H9 (cell line): Measurements from ENCODE around the gene HEPN1. TPM values are rescaled to one million over a fixed set of nuclear protein-coding genes. Genes with fewer than 3 reads are reported as not detected.
A peak's percentile ranks its signal among the peaks of the same experiment; 100 is the strongest.

Experiments
- DNase-seq: peaks from one replicate; pipeline ENCODE4 v3.0.0-alpha.2; 2017
- H2AFZ ChIP-seq: one replicate; pipeline ENCODE4 v1.6.1; 2013; ENCODE audit warnings: mild to moderate bottlenecking, low read length, control low read depth, moderate library complexity
- H2AK5ac ChIP-seq: 2 replicates; pipeline ENCODE4 v1.6.1; 2013; ENCODE audit warnings: low read length, control low read depth, mixed read lengths; ENCODE audit not compliant: insufficient read length
- H2BK120ac ChIP-seq: one replicate; pipeline ENCODE4 v1.6.1; 2013; ENCODE audit warnings: low read depth, mild to moderate bottlenecking, low read length, control low read depth, inconsistent platforms; ENCODE audit not compliant: poor library complexity, severe bottlenecking
- H2BK12ac ChIP-seq: 2 replicates; pipeline ENCODE4 v1.6.1; 2013; ENCODE audit warnings: low read length, control low read depth, mixed read lengths, low read depth; ENCODE audit not compliant: insufficient read length
- H2BK15ac ChIP-seq: 2 replicates; pipeline ENCODE4 v1.6.1; 2013; ENCODE audit warnings: low read depth, low read length, control low read depth
- H2BK20ac ChIP-seq: one replicate; pipeline ENCODE4 v1.6.1; 2013; ENCODE audit warnings: low read depth, mild to moderate bottlenecking, low read length, control low read depth, inconsistent platforms; ENCODE audit not compliant: poor library complexity, severe bottlenecking
- H2BK5ac ChIP-seq: 2 replicates; pipeline ENCODE4 v1.6.1; 2013; ENCODE audit warnings: low read length, control low read depth, mixed read lengths; ENCODE audit not compliant: insufficient read length
- H3K14ac ChIP-seq: 2 replicates; pipeline ENCODE4 v1.6.1; 2013; ENCODE audit warnings: low read length, control low read depth; ENCODE audit not compliant: insufficient read depth
- H3K18ac ChIP-seq: 2 replicates; pipeline ENCODE4 v1.6.1; 2013; ENCODE audit warnings: low read depth, mild to moderate bottlenecking, mixed read lengths, low read length, control low read depth; ENCODE audit not compliant: insufficient read length
- H3K23ac ChIP-seq: 2 replicates; pipeline ENCODE4 v1.6.1; 2013; ENCODE audit warnings: low read length, control low read depth, mixed read lengths, low read depth; ENCODE audit not compliant: insufficient read length
- H3K23me2 ChIP-seq: 2 replicates; pipeline ENCODE4 v1.6.1; 2013; ENCODE audit warnings: low read depth, mild to moderate bottlenecking, mixed read lengths, low read length, control low read depth; ENCODE audit not compliant: insufficient read length, poor library complexity, severe bottlenecking
- H3K27ac ChIP-seq: 2 replicates; pipeline ENCODE4 v1.5.1; 2013; ENCODE audit warnings: low read length, control low read depth, mixed read lengths, low read depth; ENCODE audit not compliant: insufficient read length
- H3K27me3 ChIP-seq: 2 replicates; pipeline ENCODE4 v1.6.1; 2013; ENCODE audit warnings: low read length, control low read depth, inconsistent platforms; ENCODE audit not compliant: insufficient read depth
- H3K4ac ChIP-seq: 2 replicates; pipeline ENCODE4 v1.6.1; 2013; ENCODE audit warnings: low read depth, mild to moderate bottlenecking, control low read depth, inconsistent platforms, low read length, moderate library complexity
- H3K4me1 ChIP-seq: 2 replicates; pipeline ENCODE4 v1.6.1; 2013; ENCODE audit warnings: low read length, control low read depth, inconsistent platforms; ENCODE audit not compliant: insufficient read depth
- H3K4me2 ChIP-seq: 2 replicates; pipeline ENCODE4 v1.6.1; 2013; ENCODE audit warnings: low read length, control low read depth, mixed read lengths; ENCODE audit not compliant: insufficient read length, insufficient read depth
- H3K56ac ChIP-seq: 2 replicates; pipeline ENCODE4 v1.6.1; 2013; ENCODE audit warnings: low read depth, mild to moderate bottlenecking, mixed read lengths, low read length, control low read depth; ENCODE audit not compliant: insufficient read length
- H3K79me1 ChIP-seq: 2 replicates; pipeline ENCODE4 v1.6.1; 2013; ENCODE audit warnings: low read depth, mild to moderate bottlenecking, moderate library complexity, low read length, control low read depth, inconsistent platforms; ENCODE audit not compliant: insufficient read depth, poor library complexity, severe bottlenecking
- H3K79me2 ChIP-seq: 2 replicates; pipeline ENCODE4 v1.6.1; 2013; ENCODE audit warnings: low read length, control low read depth, inconsistent platforms; ENCODE audit not compliant: insufficient read depth
- H3K9ac ChIP-seq: 2 replicates; pipeline ENCODE4 v1.6.1; 2013; ENCODE audit warnings: low read length, control low read depth, mixed read lengths; ENCODE audit not compliant: insufficient read length; ENCODE audit errors: extremely low read depth
- H3K9me3 ChIP-seq: one replicate; pipeline ENCODE4 v1.6.1; 2013; ENCODE audit warnings: low read depth, low read length, inconsistent platforms; ENCODE audit not compliant: control insufficient read depth
- H3T11ph ChIP-seq: one replicate; pipeline ENCODE4 v1.6.1; 2013; ENCODE audit warnings: mild to moderate bottlenecking, low read length, control low read depth, inconsistent platforms
- H4K20me1 ChIP-seq: one replicate; pipeline ENCODE4 v1.6.1; 2013; ENCODE audit not compliant: control insufficient read depth, insufficient read length, insufficient read depth
- H4K5ac ChIP-seq: 2 replicates; pipeline ENCODE4 v1.6.1; 2013; ENCODE audit warnings: low read depth, mild to moderate bottlenecking, mixed read lengths, low read length, control low read depth; ENCODE audit not compliant: insufficient read length
- H4K8ac ChIP-seq: replicated peaks from 2 replicates; pipeline ENCODE4 v1.6.1; 2013; ENCODE audit warnings: low read length, control low read depth, mixed read lengths, low read depth; ENCODE audit not compliant: insufficient read length
- H4K91ac ChIP-seq: 2 replicates; pipeline ENCODE4 v1.6.1; 2013; ENCODE audit warnings: low read depth, mild to moderate bottlenecking, moderate library complexity, mixed read lengths, low read length, control low read depth; ENCODE audit not compliant: insufficient read length
- H3K27ac Mint-ChIP-seq, 3 experiments: 2 replicates in 2 of 3; 3 replicates in 1 of 3; pipeline ENCODE4 v1.8.0; 2020 to 2021; ENCODE audit warnings: mixed read lengths in 3 of 3, mild to moderate bottlenecking in 1 of 3, moderate library complexity in 1 of 3
- H3K27me3 Mint-ChIP-seq: 2 replicates; pipeline ENCODE4 v1.8.0; 2021; ENCODE audit warnings: low read depth, mild to moderate bottlenecking, moderate library complexity, mixed read lengths
- H3K36me3 Mint-ChIP-seq, 3 experiments: 2 replicates in 2 of 3; 3 replicates in 1 of 3; pipeline ENCODE4 v1.8.0; 2020 to 2021; ENCODE audit warnings: low read depth in 3 of 3, mixed read lengths in 3 of 3; ENCODE audit not compliant: insufficient read depth in 1 of 3
- H3K4me1 Mint-ChIP-seq, 2 experiments: 2 replicates each; pipeline ENCODE4 v1.8.0; 2020; ENCODE audit warnings: mixed read lengths in 2 of 2
- H3K4me3 Mint-ChIP-seq, 2 experiments: 2 replicates in 1 of 2; 3 replicates in 1 of 2; pipeline ENCODE4 v1.8.0; 2020 to 2021; ENCODE audit warnings: mild to moderate bottlenecking in 2 of 2, mixed read lengths in 2 of 2, moderate library complexity in 1 of 2
- H3K9me3 Mint-ChIP-seq, 2 experiments: 2 replicates in 1 of 2; 3 replicates in 1 of 2; pipeline ENCODE4 v1.8.0; 2020; ENCODE audit warnings: mild to moderate bottlenecking in 2 of 2, mixed read lengths in 2 of 2, moderate library complexity in 1 of 2
- WGBS: extraction: QIAGEN DNeasy Blood & Tissue Kit; methylation state at CpG from one replicate; pipeline ENCODE4 v1.1.7; 2013; ENCODE audit warnings: missing lambda C conversion rate, low lambda C conversion rate, mixed read lengths; ENCODE audit not compliant: insufficient read length; ENCODE audit errors: extremely low coverage; 5-methylcytosine and 5-hydroxymethylcytosine counted together
- total RNA-seq: library from RNA; stranded (reverse); gene quantifications from 2 replicates; pipeline ENCODE4 v1.2.1, GENCODE V29; 2021
- TF ChIP-seq, protein P1 (sequence below): fragments of 200-600 bp; sonication (generic); conservative IDR thresholded peaks from 3 replicates; pipeline ENCODE4 v1.8.0; 2021; ENCODE audit warnings: antibody characterized with exemption, mild to moderate bottlenecking

HEPN1 gene
- total RNA-seq, 1 experiment from 2014 or later: not detected

DNA sequence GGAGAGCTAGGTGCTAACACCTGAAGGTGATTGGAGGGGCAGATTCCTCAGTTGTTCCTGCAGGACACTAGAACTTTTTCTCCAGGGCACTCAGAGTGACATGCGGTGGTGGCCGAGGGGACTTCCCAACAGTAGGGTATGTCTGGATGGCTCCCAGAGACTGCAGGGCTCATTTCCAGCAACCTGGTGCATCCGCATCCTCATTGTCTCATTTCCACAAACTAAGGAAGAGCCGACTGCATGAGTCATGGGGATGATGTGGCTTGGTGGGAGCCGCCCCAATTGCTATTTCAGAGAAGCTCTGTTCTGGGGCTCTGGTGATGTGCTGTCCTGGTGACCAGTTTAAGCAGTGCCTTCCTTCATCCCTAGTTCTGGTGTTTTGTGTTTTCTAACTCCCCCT is 18.6 kb upstream of the HEPN1 start:
- Histone ChIP-seq H3K18ac (no peak overlapping the region), H2BK5ac (no peak overlapping the region), H4K8ac (no peak overlapping the region), H3K9ac (no peak overlapping the region), H4K5ac (no peak overlapping the region), H2AK5ac (no peak overlapping the region), H2BK12ac (no peak overlapping the region), H2AFZ (no peak overlapping the region), H3K27ac (no peak overlapping the region), H2BK120ac (no peak overlapping the region), H3K79me1 (no peaks in the 10 kb centered on the region), H3K23ac (no peak overlapping the region), H3K27me3 (no peaks in the 10 kb centered on the region; the same call in 1 of the 2 replicates), H2BK15ac (no peak overlapping the region), H3K79me2 (no peaks in the 10 kb centered on the region), H3K4me2 (no peak overlapping the region), H4K91ac (no peak overlapping the region), H3K9me3 (no peaks in the 10 kb centered on the region), H3K4me1 (peaks cover 4% of the 10 kb centered on the region; the same call in 1 of the 2 replicates), H2BK20ac (no peak overlapping the region), H3K4ac (no peak overlapping the region), H4K20me1 (no peaks in the 10 kb centered on the region), H3K56ac (no peak overlapping the region), H3K23me2 (no peaks in the 10 kb centered on the region), H3T11ph (no peak overlapping the region), H3K14ac (no peak overlapping the region)
- H3K9me3 Mint-ChIP-seq: peaks cover under 1 to 1% of the 10 kb centered on the region in 2 experiments; a peak in 3 of 5 replicates
- no CpG with 5 or more reads among the region's 5 CpGs for WGBS
- peaks cover 16 to 17% of the 10 kb centered on the region in 2 experiments for H3K4me1 Mint-ChIP-seq
- H3K36me3 Mint-ChIP-seq: no peaks in the 10 kb centered on the region
- H3K27ac Mint-ChIP-seq: no peak overlapping the region
- peak; percentile 40 for DNase-seq
- TF ChIP-seq, protein P1, sequence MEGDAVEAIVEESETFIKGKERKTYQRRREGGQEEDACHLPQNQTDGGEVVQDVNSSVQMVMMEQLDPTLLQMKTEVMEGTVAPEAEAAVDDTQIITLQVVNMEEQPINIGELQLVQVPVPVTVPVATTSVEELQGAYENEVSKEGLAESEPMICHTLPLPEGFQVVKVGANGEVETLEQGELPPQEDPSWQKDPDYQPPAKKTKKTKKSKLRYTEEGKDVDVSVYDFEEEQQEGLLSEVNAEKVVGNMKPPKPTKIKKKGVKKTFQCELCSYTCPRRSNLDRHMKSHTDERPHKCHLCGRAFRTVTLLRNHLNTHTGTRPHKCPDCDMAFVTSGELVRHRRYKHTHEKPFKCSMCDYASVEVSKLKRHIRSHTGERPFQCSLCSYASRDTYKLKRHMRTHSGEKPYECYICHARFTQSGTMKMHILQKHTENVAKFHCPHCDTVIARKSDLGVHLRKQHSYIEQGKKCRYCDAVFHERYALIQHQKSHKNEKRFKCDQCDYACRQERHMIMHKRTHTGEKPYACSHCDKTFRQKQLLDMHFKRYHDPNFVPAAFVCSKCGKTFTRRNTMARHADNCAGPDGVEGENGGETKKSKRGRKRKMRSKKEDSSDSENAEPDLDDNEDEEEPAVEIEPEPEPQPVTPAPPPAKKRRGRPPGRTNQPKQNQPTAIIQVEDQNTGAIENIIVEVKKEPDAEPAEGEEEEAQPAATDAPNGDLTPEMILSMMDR: no peak
- no peak overlapping the region for H3K4me3 Mint-ChIP-seq
- peaks cover 11% of the 10 kb centered on the region for H3K27me3 Mint-ChIP-seq
